Measurements from ENCODE around the gene TRIM24. TPM values are rescaled to one million over a fixed set of nuclear protein-coding genes. Genes with fewer than 3 reads are reported as not detected.

TRIM24 gene
- total RNA-seq, 1 experiment from 2014 or later: 10.2 TPM

GRCh38 chr7:138630059-138630610, 170.1 kb downstream of the TRIM24 start:
- Mint-ChIP-seq H3K27me3 (ENCODE audit: insufficient read depth, unreplicated experiment) (no peaks in the 10 kb centered on the region), H3K4me1 (ENCODE audit: insufficient read depth, unreplicated experiment) (peaks cover 5% of the 10 kb centered on the region), H3K4me3 (ENCODE audit: unreplicated experiment) (no peak overlapping the region), H3K9me3 (ENCODE audit: unreplicated experiment) (no peaks in the 10 kb centered on the region), H3K27ac (ENCODE audit: low read depth, unreplicated experiment) (no peak overlapping the region), H3K36me3 (ENCODE audit: insufficient read depth, unreplicated experiment) (no peaks in the 10 kb centered on the region)
- TF ChIP-seq CTCF (IDR thresholded peaks at IDR 0.05; ENCODE audit: unreplicated experiment): no peak
- no peak for DNase-seq (ENCODE audit: unreplicated experiment)
- intact Hi-C loops (cut with micrococcal nuclease): no loop called here
- POLR2A ChIA-PET: no interaction called here
- BruUV-seq (replicated peaks): no TSS peak
- CTCF ChIA-PET: no interaction called here

- Mint-ChIP-seq H3K4me1 (ENCODE audit: insufficient read depth, unreplicated experiment) (no peaks in the 10 kb centered on the region), H3K9me3 (ENCODE audit: unreplicated experiment) (no peaks in the 10 kb centered on the region), H3K27me3 (ENCODE audit: insufficient read depth, unreplicated experiment) (no peaks in the 10 kb centered on the region), H3K36me3 (ENCODE audit: insufficient read depth, unreplicated experiment) (no peaks in the 10 kb centered on the region), H3K27ac (ENCODE audit: low read depth, unreplicated experiment) (no peak overlapping the region), H3K4me3 (ENCODE audit: unreplicated experiment) (no peak overlapping the region)
- no peak for TF ChIP-seq CTCF (IDR thresholded peaks at IDR 0.05; ENCODE audit: unreplicated experiment)
- POLR2A ChIA-PET: interaction anchor here (0.8 kb wide), 1 partner anchor 9 kb away, joined by 3 read pairs; no protein-coding TSS in a partner anchor
- DNase-seq (ENCODE audit: unreplicated experiment): no peak
- CTCF ChIA-PET: interaction anchor here (0.6 kb wide), 2 partner anchors 543 to 618 kb away, joined by 3 to 5 read pairs; no protein-coding TSS in a partner anchor
- BruUV-seq (replicated peaks): no TSS peak
- intact Hi-C loops (cut with micrococcal nuclease): no loop called here
Observed at GRCh38 chr7:138632384-138632783, 172.3 kb downstream of the TRIM24 start.

GRCh38 chr7:138632826-138633602, 173.0 kb downstream of the TRIM24 start:
- POLR2A ChIA-PET: interaction anchor here (0.8 kb wide), 1 partner anchor 9 kb away, joined by 3 read pairs; no protein-coding TSS in a partner anchor
- BruUV-seq (replicated peaks): no TSS peak
- Mint-ChIP-seq H3K36me3 (ENCODE audit: insufficient read depth, unreplicated experiment) (no peaks in the 10 kb centered on the region), H3K4me3 (ENCODE audit: unreplicated experiment) (no peak overlapping the region), H3K9me3 (ENCODE audit: unreplicated experiment) (no peaks in the 10 kb centered on the region), H3K27me3 (ENCODE audit: insufficient read depth, unreplicated experiment) (no peaks in the 10 kb centered on the region), H3K4me1 (ENCODE audit: insufficient read depth, unreplicated experiment) (no peaks in the 10 kb centered on the region), H3K27ac (ENCODE audit: low read depth, unreplicated experiment) (no peak overlapping the region)
- CTCF ChIA-PET: interaction anchor here (0.6 kb wide), 2 partner anchors 544 to 618 kb away, joined by 3 to 5 read pairs; no protein-coding TSS in a partner anchor
- no peak for TF ChIP-seq CTCF (IDR thresholded peaks at IDR 0.05; ENCODE audit: unreplicated experiment)
- no peak for DNase-seq (ENCODE audit: unreplicated experiment)
- intact Hi-C loops (cut with micrococcal nuclease): no loop called here

Other genes starting within 250 kb of the TRIM24 start
- not detected in 2 replicates for gene SVOPL, start 241.1 kb downstream of the TRIM24 start, total RNA-seq (2022)